ENCODE measurements around the gene FNDC1. TPM values are rescaled to one million over a fixed set of nuclear protein-coding genes. Genes with fewer than 3 reads are reported as not detected.
A peak's percentile ranks its signal among the peaks of the same experiment; 100 is the strongest.

Gene FNDC1
- polyA plus RNA-seq, 1 donor: 193 TPM

GRCh38 chr6:159204605-159205004 is 35.4 kb downstream of the FNDC1 start:
- no peak for DNase-seq (ENCODE audit: low read depth)

- no peak for DNase-seq (ENCODE audit: low read depth)
Measured at GRCh38 chr6:159212028-159212427, 42.8 kb downstream of the FNDC1 start.

- DNase-seq (ENCODE audit: low read depth): no peak
Measured at GRCh38 chr6:159212525-159213280, 43.5 kb downstream of the FNDC1 start.

DNA sequence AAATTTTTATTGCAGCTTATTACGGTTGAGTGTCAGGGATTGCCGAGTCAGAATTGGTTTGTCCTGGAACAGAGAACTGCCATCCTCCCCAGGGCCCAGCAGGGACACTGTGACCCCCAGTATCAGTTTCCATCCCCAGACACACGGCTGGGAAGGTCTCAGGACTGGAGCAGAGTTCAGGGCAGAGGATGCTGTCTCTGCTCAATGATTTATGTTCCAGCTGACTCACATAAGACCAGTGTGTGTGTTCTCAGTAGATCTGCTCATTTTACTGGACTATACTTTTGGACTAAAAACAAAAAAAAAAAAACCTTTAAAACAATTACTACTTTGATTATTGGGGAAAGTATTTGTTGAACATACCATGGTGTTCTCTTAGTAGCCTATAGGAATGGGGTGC is 44.2 kb downstream of the FNDC1 start:
- no peak for DNase-seq (ENCODE audit: low read depth)

GRCh38 chr6:159214281-159214680 is 45.1 kb downstream of the FNDC1 start:
- no peak for DNase-seq (ENCODE audit: low read depth)

DNA sequence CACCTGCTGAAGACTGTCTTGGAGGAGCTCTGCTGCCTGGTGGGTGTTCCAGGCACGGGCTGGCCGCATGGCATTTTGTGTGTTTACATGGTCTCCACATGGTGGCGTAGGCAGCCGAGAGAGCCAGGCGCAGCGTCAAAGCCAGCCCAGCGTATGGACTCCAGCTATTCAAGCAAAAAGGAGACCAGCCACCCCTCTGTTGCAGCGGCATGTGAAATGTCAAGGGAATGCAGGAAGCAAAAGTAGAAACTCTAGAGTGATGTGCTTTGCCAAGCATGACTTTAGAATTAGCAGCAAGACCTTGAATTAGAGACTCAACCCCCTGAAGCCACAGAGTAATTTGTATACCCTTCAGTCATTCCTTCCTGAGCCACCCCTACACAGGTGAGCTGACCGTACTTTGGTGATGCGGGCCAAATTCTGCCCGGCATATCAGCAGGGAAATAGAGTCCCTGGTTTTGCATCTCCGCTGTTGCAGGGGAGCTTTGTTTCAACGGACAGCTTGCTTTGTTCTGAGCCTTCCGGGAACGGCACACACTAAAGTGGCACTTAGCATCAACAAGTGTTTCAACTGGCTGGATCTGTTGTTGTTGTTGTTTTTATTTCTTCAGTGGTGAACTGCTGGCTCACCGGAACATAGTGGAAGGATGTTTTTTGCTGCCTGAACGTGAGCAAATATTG is 48.5 kb downstream of the FNDC1 start:
- no peak for DNase-seq (ENCODE audit: low read depth)

- no peak for DNase-seq (ENCODE audit: low read depth)
Measured at GRCh38 chr6:159220093-159220492, 50.9 kb downstream of the FNDC1 start.

GRCh38 chr6:159221486-159222170 is 52.4 kb downstream of the FNDC1 start:
- no peak for DNase-seq (ENCODE audit: low read depth)

GRCh38 chr6:159224452-159224851 is 55.3 kb downstream of the FNDC1 start:
- DNase-seq (ENCODE audit: low read depth): no peak

DNA sequence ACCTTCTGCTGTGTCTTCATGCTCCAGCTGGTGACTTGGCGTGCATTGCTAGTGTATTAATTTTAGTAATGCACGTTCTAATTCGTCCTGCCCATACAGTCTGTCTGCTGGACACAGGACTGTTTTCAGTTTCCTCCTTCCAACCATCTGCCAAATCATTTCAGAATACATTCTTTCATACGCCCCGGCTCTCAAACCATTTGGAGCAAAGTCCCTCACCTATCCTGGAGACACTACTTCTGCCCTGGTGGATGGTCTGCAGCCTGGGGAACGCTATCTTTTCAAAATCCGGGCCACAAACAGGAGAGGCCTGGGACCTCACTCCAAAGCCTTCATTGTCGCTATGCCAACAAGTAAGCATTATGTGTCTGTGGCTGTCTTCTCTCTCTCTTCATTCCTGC is 60.5 kb downstream of the FNDC1 start:
- DNase-seq (ENCODE audit: low read depth): peak; percentile 20

DNA sequence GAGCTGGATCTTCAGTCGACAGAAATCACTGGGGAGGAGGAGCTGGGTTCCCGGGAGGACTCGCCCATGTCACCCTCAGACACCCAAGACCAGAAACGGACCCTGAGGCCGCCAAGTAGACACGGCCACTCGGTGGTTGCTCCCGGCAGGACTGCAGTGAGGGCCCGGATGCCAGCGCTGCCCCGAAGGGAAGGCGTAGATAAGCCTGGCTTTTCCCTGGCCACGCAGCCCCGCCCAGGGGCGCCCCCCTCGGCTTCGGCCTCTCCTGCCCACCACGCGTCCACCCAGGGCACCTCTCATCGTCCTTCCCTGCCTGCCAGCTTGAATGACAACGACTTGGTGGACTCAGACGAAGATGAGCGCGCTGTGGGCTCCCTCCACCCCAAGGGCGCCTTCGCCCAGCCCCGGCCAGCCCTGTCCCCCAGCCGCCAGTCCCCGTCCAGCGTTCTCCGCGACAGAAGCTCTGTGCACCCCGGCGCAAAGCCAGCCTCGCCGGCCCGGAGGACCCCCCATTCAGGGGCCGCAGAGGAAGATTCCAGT is 63.0 kb downstream of the FNDC1 start:
- DNase-seq (ENCODE audit: low read depth): no peak

- no peak for DNase-seq (ENCODE audit: low read depth)
Measured at GRCh38 chr6:159232751-159233150, 63.6 kb downstream of the FNDC1 start.

DNA sequence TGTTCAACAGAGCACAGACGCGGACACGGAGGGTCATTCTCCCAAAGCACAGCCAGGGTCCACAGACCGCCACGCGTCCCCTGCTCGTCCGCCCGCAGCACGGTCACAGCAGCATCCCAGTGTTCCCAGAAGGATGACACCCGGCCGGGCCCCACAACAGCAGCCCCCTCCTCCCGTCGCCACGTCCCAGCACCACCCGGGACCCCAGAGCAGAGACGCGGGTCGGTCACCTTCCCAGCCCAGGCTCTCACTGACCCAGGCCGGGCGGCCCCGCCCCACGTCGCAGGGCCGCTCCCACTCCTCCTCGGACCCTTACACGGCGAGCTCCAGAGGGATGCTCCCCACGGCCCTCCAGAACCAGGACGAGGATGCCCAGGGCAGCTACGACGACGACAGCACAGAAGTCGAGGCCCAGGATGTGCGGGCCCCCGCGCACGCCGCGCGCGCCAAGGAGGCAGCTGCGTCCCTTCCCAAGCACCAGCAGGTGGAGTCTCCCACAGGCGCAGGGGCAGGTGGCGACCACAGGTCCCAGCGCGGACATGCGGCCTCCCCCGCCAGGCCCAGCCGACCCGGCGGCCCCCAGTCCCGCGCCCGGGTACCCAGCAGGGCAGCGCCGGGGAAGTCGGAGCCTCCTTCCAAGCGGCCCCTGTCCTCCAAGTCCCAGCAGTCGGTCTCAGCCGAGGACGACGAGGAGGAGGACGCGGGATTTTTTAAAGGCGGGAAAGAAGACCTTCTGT is 64.3 kb downstream of the FNDC1 start:
- no peak for DNase-seq (ENCODE audit: low read depth)

DNA sequence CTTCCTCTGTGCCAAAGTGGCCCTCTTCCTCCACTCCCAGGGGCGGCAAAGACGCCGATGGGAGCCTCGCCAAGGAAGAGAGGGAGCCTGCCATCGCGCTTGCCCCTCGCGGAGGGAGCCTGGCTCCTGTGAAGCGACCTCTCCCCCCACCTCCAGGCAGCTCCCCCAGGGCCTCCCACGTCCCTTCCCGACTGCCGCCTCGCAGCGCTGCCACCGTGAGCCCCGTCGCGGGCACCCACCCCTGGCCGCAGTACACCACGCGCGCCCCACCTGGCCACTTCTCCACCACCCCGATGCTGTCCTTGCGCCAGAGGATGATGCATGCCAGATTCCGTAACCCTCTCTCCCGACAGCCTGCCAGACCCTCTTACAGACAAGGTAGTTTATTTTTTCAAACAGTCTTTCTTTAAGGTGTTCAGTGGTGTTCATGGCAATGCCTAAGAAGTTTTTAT is 64.9 kb downstream of the FNDC1 start:
- no peak for DNase-seq (ENCODE audit: low read depth)

DNA sequence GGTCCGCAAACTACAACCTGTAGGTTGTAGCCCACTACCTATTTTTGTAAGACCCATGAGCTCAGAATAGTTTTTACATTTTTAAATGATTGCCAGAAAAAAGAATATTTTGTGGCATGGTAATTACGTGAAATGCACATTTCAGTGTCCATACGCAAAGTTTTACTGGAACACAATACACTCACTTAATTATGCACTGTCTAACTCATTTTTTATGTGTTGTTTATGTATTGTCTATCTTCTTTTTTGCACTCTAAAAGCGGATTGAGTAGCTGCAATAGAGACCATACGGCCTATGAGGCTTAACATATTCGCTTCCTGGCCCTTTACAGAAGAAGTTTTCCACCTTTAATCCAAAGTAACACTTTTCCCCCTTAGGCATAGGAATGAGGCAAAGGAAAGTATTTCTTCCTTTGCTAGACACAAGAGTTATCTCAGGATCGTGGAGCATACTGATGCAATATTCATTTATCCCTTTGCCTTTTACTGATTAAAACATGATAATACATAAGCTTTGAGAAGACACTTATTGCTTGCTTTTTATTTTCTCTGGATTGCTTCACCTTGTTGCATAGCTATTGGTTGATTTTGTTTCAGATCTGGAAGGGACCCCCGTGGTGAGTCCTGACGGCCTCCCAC is 69.8 kb downstream of the FNDC1 start:
- DNase-seq (ENCODE audit: low read depth): no peak

DNA sequence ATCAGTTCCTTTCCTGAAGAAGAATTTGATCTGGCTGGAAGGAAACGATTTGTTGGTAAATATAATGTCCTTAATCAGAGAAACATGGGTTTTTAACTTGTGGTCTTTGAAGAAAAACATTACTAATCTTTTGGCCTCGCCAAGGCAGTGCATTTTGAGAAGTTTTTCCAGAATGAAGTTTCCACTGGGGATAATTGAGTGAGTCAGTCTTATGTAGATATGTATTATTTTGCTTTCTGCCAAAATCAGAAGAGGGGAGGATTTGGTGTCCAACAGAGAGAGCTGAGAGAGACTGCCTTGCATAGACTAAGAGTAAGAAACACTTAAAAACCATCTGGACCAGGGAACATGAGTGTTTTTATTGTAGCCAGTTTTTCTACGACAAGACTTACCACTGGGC is 79.9 kb downstream of the FNDC1 start:
- DNase-seq (ENCODE audit: low read depth): peak; percentile 96

DNA sequence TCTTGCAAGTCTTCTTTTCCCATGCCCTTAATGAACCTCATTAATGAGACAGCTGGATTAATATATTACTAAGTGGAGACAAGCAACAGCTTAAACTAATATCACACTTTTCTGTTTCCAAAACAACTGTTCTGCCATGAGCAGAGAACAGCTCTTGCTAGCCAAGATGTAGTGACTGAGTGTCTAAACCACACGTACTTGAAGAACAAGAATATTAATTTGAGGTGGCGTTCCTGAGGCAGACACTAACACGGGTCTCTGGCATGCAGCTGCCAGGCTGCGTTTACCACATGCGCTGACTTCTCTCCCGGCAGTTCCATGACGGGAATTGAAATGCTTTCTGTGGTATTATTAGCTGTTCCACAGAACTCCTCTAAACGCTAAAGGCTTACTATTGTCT is 80.6 kb downstream of the FNDC1 start:
- DNase-seq (ENCODE audit: low read depth): no peak

DNA sequence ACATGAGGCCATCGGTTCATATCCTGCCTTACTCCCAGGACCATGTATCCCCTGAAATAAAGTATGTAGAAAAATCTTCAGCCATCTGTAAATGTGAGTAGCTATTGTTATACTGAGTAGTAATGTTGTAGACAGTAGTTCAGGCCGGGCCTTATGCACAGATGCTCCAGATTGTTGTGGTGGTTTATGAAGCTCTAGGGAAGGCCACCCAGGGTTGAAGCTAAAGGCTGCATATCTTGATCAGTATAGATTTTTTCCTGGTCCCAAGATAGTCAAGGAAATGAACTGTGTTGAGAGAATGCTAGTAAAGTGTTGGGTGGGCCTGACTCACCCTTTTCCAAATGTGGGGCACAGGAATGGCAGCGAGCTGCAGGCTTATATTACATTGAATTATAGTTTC is 81.4 kb downstream of the FNDC1 start:
- DNase-seq (ENCODE audit: low read depth): no peak

DNA sequence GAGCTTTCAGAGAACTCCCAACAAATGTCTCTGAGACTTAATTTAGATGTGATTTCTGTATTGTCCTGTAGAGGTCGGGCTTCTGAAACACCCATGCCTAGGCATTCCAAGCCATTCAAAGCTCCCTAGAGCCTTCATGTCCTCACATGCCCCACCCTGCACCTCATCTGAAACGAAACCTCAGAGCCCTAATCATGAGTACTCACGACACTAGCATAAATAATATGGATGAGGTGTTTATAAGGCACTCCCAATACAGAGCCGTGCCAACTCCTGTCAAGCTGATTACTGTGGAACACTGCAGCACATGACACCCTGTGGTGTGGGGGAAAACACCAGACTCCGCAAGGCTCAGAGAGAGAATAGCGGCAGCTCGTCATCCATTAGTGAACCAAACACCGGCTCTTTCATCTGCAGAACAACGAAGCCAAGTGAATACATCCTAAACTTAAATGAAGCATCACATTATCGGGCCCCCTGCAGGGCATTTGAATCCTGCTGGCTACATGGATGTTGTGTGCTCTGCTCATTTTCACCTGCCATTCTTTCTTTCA is 83.8 kb downstream of the FNDC1 start:
- no peak for DNase-seq (ENCODE audit: low read depth)

DNA sequence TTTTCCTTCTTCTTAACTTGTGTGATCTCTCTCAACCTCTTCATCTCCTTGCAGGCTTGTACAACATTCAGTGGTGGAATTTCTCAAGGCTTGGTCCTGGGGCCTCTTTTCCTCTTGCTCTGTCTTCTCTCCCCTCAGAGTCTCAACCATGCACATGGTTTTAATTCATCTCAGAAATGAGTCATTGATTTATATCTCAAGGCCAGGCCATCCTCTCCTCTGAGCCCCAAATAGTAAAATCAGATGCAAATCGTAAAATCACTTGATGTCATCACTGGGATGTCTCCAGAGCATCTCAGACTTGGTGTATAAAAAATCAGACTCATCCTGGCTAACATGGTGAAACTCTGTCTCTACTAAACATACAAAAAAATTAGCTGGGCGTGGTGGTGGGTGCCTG is 85.0 kb downstream of the FNDC1 start:
- no peak for DNase-seq (ENCODE audit: low read depth)

DNA sequence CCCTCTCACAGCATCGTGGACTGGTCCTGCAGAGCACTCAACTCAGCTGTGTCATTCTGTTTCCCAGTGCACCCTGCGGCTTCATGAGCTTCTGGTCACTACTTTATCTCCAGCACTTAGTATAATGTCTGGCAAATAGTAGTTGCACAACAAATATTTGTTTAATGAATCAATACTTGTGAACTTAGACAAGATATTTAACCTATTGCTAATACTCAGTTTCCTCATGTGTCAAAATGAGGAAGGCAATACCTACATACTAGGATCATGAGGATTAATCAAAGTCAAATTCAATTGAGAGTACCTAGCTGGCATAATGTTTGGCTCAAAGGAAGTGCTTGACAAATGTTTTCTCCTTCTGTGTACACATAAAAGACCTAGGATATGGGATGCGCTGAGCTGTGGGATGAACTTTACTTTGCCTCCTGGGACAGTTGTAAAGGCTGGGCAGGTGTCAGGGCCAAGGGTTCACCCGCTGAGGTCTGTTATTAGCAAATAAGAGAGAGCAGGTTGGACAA is 86.3 kb downstream of the FNDC1 start:
- no peak for DNase-seq (ENCODE audit: low read depth)

Data from forelimb muscle (tissue), 1 donor.